Amygdala (tissue), 56 donors: ENCODE data around the gene ASXL2.
"Not testable (repeated sequence)": the region's sequence is repeated elsewhere in the genome, so short reads cannot be mapped to it uniquely, and the experiment has no call there.

ENCODE experiments used
- DNase-seq, 56 donors: peaks; one replicate each; lab custom pipeline; 2025; lab: John Stamatoyannopoulos, UW

The ASXL2 gene

GRCh38 chr2:25742501-25742900 is 135.8 kb downstream of the ASXL2 start:
- DNase-seq = no peak

- DNase-seq = no peak
Observed at GRCh38 chr2:25740810-25741381, 137.4 kb downstream of the ASXL2 start.

GRCh38 chr2:25738383-25739343 is 139.6 kb downstream of the ASXL2 start:
- no peak for DNase-seq

- no peak for DNase-seq
Observed at GRCh38 chr2:25736899-25737515, 141.3 kb downstream of the ASXL2 start.

- no peak for DNase-seq
Observed at GRCh38 chr2:25735835-25736234, 142.5 kb downstream of the ASXL2 start.

GRCh38 chr2:25728559-25728958 is 149.7 kb downstream of the ASXL2 start:
- no peak for DNase-seq

GRCh38 chr2:25726522-25726921 is 151.8 kb downstream of the ASXL2 start:
- no peak for DNase-seq

- DNase-seq = no peak
Observed at GRCh38 chr2:25725877-25726276, 152.4 kb downstream of the ASXL2 start.

- DNase-seq = no peak
Observed at GRCh38 chr2:25724756-25725155, 153.5 kb downstream of the ASXL2 start.

GRCh38 chr2:25722224-25722623 is 156.1 kb downstream of the ASXL2 start:
- DNase-seq = no peak

GRCh38 chr2:25720575-25720974 is 157.7 kb downstream of the ASXL2 start:
- no peak for DNase-seq

- no peak for DNase-seq
Observed at GRCh38 chr2:25714740-25715139, 163.5 kb downstream of the ASXL2 start.

GRCh38 chr2:25712455-25712854 is 165.8 kb downstream of the ASXL2 start:
- no peak for DNase-seq

GRCh38 chr2:25711675-25712354 is 166.5 kb downstream of the ASXL2 start:
- no peak for DNase-seq

- DNase-seq = no peak
Observed at GRCh38 chr2:25710750-25711149, 167.5 kb downstream of the ASXL2 start.

- DNase-seq = no peak
Observed at GRCh38 chr2:25709349-25709748, 168.9 kb downstream of the ASXL2 start.

GRCh38 chr2:25707927-25708590 is 170.2 kb downstream of the ASXL2 start:
- no peak for DNase-seq

GRCh38 chr2:25705575-25705974 is 172.7 kb downstream of the ASXL2 start:
- DNase-seq = not testable (repeated sequence)

GRCh38 chr2:25701801-25702200 is 176.5 kb downstream of the ASXL2 start:
- DNase-seq = no peak

- DNase-seq = peak in 5 of 56 donors; percentile 6 to 53 (median 21)
Observed at GRCh38 chr2:25700221-25700660, 178.0 kb downstream of the ASXL2 start.
